Stomach (tissue), 9 donors: ENCODE measurements around the gene PDE8A. TPM values are rescaled to one million over a fixed set of nuclear protein-coding genes. Genes with fewer than 3 reads are reported as not detected.

Experiments used
- DNase-seq, 2 donors: peaks; one replicate each; pipeline versions ENCODE4 v3.0.0 to v3.0.0-alpha.2; 2013 to 2019
- H3K27ac ChIP-seq, 5 donors: fragments of 200-600 bp in 4 of 5; sonication (generic) in 4 of 5; one replicate each; pipeline ENCODE4 v1.5.1; 2013 to 2019; ENCODE audit warnings: mild to moderate bottlenecking in 1 of 5, moderate library complexity in 1 of 5
- H3K27me3 ChIP-seq, 3 donors: fragments of 200-600 bp; sonication (generic); one replicate each; pipeline ENCODE4 v1.5.1; 2017 to 2019; ENCODE audit warnings: mixed run types in 1 of 3
- H3K36me3 ChIP-seq, 4 donors: fragments of 200-600 bp; sonication (generic); 1 replicate in 3 of 4; 2 replicates in 1 of 4; pipeline ENCODE4 v1.5.1; 2016 to 2019
- H3K4me1 ChIP-seq, 4 donors: fragments of 200-600 bp; sonication (generic); one replicate each; pipeline ENCODE4 v1.5.1; 2016 to 2019
- H3K4me3 ChIP-seq, 4 donors: fragments of 200-600 bp; sonication (generic) in 3 of 4; one replicate each; pipeline ENCODE4 v1.5.1; 2016 to 2019; ENCODE audit warnings: mild to moderate bottlenecking in 1 of 4
- H3K9me3 ChIP-seq, 4 donors: fragments of 200-600 bp; sonication (generic); one replicate each; pipeline ENCODE4 v1.5.1; 2016 to 2019
- CTCF ChIP-seq, 7 experiments: fragments of 450-650 bp in 4 of 7; fragments of 200-600 bp in 3 of 7; sonication (generic) in 3 of 7; IDR thresholded peaks; one replicate each; pipeline ENCODE4 v1.5.1; 2016 to 2019; ENCODE audit warnings: antibody characterized with exemption in 7 of 7, control low read depth in 2 of 7, mild to moderate bottlenecking in 1 of 7
- EP300 ChIP-seq: sonication (generic); formaldehyde crosslinking; IDR thresholded peaks from one replicate; pipeline ENCODE4 v1.6.1; 2017; ENCODE audit warnings: antibody characterized with exemption
- POLR2A ChIP-seq, 4 donors: fragments of 450-650 bp; IDR thresholded peaks; one replicate each; pipeline ENCODE4 v1.6.1; 2016; ENCODE audit warnings: antibody characterized with exemption in 4 of 4, control low read depth in 2 of 4, mild to moderate bottlenecking in 1 of 4, moderate library complexity in 1 of 4
- POLR2AphosphoS5 ChIP-seq, 3 donors: sonication (generic); formaldehyde crosslinking; IDR thresholded peaks; one replicate each; pipeline ENCODE4 v1.6.1; 2016; ENCODE audit warnings: antibody characterized with exemption in 3 of 3
- WGBS, 5 donors: extraction: QIAGEN DNeasy Blood & Tissue Kit in 3 of 5; methylation state at CpG; one replicate each; pipeline versions ENCODE4 v1.1.5 to v1.1.7; 2013 to 2018; 5-methylcytosine and 5-hydroxymethylcytosine counted together
- intact Hi-C: fragments of 100-400 bp; cut with DNase I; formaldehyde crosslinking; loops from one replicate; pipeline ENCODE4 v1.15.1; 2023; ENCODE audit warnings: low total_unique reads
- polyA plus RNA-seq, 3 donors: library from polyadenylated mRNA; stranded (reverse); fragments of 200-250 nt; gene quantifications; one replicate each; pipeline ENCODE4 v1.2.3, GENCODE V29; 2013
- total RNA-seq, 5 donors: library from RNA; depleted of rRNA; stranded (reverse); fragments of >200 nt; gene quantifications; one replicate each; pipeline versions ENCODE4 v1.1.0 to v1.2.3, GENCODE V29; 2014 to 2016
- donor health status: healthy with polysubstance abuse.
- donor health status: Bipolar disorder and iron deficiency.
- donor health status: healthy.

PDE8A gene
- total and polyA plus RNA-seq, 8 donors = 15.6 to 85.9 (median 38.3) TPM

GRCh38 chr15:84938726-84939125 lies 42.9 kb upstream of the PDE8A start:
- intact Hi-C loops = loop anchor here (10.0 kb wide), 1 partner anchor 114 kb away; no protein-coding TSS in a partner anchor
- no peaks in the 10 kb centered on the region for H3K27me3 ChIP-seq
- no peak for DNase-seq
- WGBS, 5 donors = 84 to 98% (median 97%) methylated on average over 1 of the region's 1 CpG
- H3K9me3 ChIP-seq = peaks cover 0 to 4% (median 0%) of the 10 kb centered on the region in 4 donors
- H3K36me3 ChIP-seq = no peaks in the 10 kb centered on the region
- TF ChIP-seq POLR2AphosphoS5 (IDR thresholded peaks at IDR 0.05) (no peak), CTCF (IDR thresholded peaks at IDR 0.05) (no peak), EP300 (no peak), POLR2A (IDR thresholded peaks at IDR 0.05) (no peak)
- H3K27ac ChIP-seq = no peak overlapping the region
- no peak overlapping the region for H3K4me3 ChIP-seq
- no peaks in the 10 kb centered on the region for H3K4me1 ChIP-seq

DNA sequence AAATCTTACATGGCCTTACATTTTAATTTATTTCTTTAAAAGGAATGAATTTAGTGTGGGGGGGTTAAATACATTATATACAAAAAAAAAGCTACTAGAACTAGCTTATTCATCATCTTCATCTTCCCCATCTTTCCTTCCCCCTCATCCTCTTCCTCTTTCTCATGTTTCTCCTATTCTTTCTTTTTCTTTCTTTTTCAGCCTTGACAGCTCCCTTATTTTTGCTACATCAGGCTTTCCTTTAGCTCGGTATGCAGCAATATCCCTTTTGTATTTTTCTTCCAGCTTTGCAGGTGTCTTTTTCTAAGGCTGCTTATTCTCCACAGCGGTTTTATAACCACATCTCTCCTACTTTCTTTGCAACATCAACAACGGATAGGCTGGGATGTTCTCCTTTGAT lies 41.3 kb upstream of the PDE8A start:
- no peaks in the 10 kb centered on the region for H3K4me1 ChIP-seq
- TF ChIP-seq CTCF (IDR thresholded peaks at IDR 0.05) = no peak
- TF ChIP-seq EP300 = no peak
- TF ChIP-seq POLR2A (IDR thresholded peaks at IDR 0.05) = no peak
- no peak for TF ChIP-seq POLR2AphosphoS5 (IDR thresholded peaks at IDR 0.05)
- peaks cover 0 to 4% (median 0%) of the 10 kb centered on the region in 4 donors for H3K9me3 ChIP-seq
- 56 to 80% (median 74%) methylated on average over 3 of the region's 3 CpGs for WGBS, 5 donors
- no peaks in the 10 kb centered on the region for H3K36me3 ChIP-seq
- H3K27ac ChIP-seq = no peak overlapping the region
- no peak for DNase-seq
- H3K4me3 ChIP-seq = no peak overlapping the region
- no peaks in the 10 kb centered on the region for H3K27me3 ChIP-seq
- intact Hi-C loops = no loop called here

DNA sequence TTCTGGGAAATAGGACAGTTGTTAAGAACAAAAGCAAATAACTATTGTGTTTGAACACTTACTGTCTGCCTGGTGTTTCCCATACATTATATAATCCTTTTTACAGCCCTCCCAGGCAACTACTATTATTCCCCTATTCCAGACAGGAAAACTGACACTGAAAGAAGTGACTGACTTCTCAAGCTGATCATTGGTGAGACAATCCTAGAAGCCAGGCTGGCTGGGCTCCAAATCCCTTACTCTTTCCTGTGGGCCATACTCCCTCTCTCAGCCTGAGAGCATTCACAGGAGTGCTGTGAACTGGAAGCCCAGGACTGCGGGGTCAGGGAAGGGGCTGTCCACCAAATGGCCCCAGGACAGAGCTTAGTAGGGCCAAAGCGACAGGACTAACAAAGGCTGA lies 39.2 kb upstream of the PDE8A start:
- Histone ChIP-seq H3K4me3 (no peak overlapping the region), H3K27ac (no peak overlapping the region), H3K27me3 (no peaks in the 10 kb centered on the region), H3K4me1 (no peaks in the 10 kb centered on the region), H3K9me3 (peaks cover 0 to 4% (median 0%) of the 10 kb centered on the region in 4 donors), H3K36me3 (no peaks in the 10 kb centered on the region)
- DNase-seq = no peak
- intact Hi-C loops = no loop called here
- no peak for TF ChIP-seq POLR2A (IDR thresholded peaks at IDR 0.05)
- TF ChIP-seq CTCF (IDR thresholded peaks at IDR 0.05) = no peak
- no peak for TF ChIP-seq POLR2AphosphoS5 (IDR thresholded peaks at IDR 0.05)
- no peak for TF ChIP-seq EP300
- WGBS, 5 donors = 76 to 95% (median 87%) methylated on average over 2 of the region's 2 CpGs

GRCh38 chr15:84944311-84944710 lies 37.3 kb upstream of the PDE8A start:
- H3K4me1 ChIP-seq = peaks cover 0 to 7% (median 0%) of the 10 kb centered on the region in 4 donors
- H3K27me3 ChIP-seq = no peaks in the 10 kb centered on the region
- peaks cover 0 to 4% (median 0%) of the 10 kb centered on the region in 4 donors for H3K9me3 ChIP-seq
- TF ChIP-seq POLR2AphosphoS5 (IDR thresholded peaks at IDR 0.05) (no peak), POLR2A (IDR thresholded peaks at IDR 0.05) (no peak), CTCF (IDR thresholded peaks at IDR 0.05) (no peak), EP300 (no peak)
- H3K4me3 ChIP-seq = no peak overlapping the region
- H3K36me3 ChIP-seq = no peaks in the 10 kb centered on the region
- H3K27ac ChIP-seq = no peak overlapping the region
- no peak for DNase-seq
- 85 to 93% (median 92%) methylated on average over 10 of the region's 10 CpGs for WGBS, 5 donors
- intact Hi-C loops = no loop called here
